Neuronal stem cell (in vitro differentiated cells): ENCODE results near the gene L3MBTL4.

Experiments used
- DNase-seq: peaks from one replicate; pipeline ENCODE4 v3.0.0-alpha.2; 2013; ENCODE audit warnings: low spot score
- H2AFZ ChIP-seq: one replicate; pipeline ENCODE4 v1.6.1; 2013; ENCODE audit warnings: mild to moderate bottlenecking, low read length, inconsistent platforms
- H2AK5ac ChIP-seq: 2 replicates; pipeline ENCODE4 v1.6.1; 2013; ENCODE audit warnings: low read depth, mild to moderate bottlenecking, inconsistent platforms, low read length, moderate library complexity, mixed read lengths
- H2BK120ac ChIP-seq: 2 replicates; pipeline ENCODE4 v1.6.1; 2013; ENCODE audit warnings: low read depth, mild to moderate bottlenecking, inconsistent platforms, low read length, moderate library complexity, mixed read lengths
- H2BK12ac ChIP-seq: one replicate; pipeline ENCODE4 v1.6.1; 2013; ENCODE audit warnings: low read length, inconsistent platforms
- H2BK15ac ChIP-seq: 2 replicates; pipeline ENCODE4 v1.6.1; 2013; ENCODE audit warnings: mild to moderate bottlenecking, low read length, inconsistent platforms, mixed read lengths
- H2BK5ac ChIP-seq: one replicate; pipeline ENCODE4 v1.6.1; 2013; ENCODE audit warnings: inconsistent platforms, mild to moderate bottlenecking, low read length, moderate library complexity
- H3K14ac ChIP-seq: one replicate; pipeline ENCODE4 v1.6.1; 2013; ENCODE audit warnings: low read length, inconsistent platforms
- H3K18ac ChIP-seq: 2 replicates; pipeline ENCODE4 v1.6.1; 2013; ENCODE audit warnings: low read length, inconsistent platforms
- H3K23ac ChIP-seq: 2 replicates; pipeline ENCODE4 v1.6.1; 2013; ENCODE audit warnings: low read depth, mild to moderate bottlenecking, mixed read lengths, low read length, inconsistent platforms; ENCODE audit not compliant: poor library complexity
- H3K27ac ChIP-seq: replicated peaks from 3 replicates; pipeline ENCODE4 v1.5.1; 2013; ENCODE audit warnings: low read length, inconsistent platforms
- H3K27me3 ChIP-seq, 3 experiments: 2 replicates each; pipeline ENCODE4 v1.6.1; 2013; ENCODE audit warnings: low read length in 3 of 3, mild to moderate bottlenecking in 2 of 3, inconsistent platforms in 1 of 3, low read depth in 1 of 3, mixed read lengths in 1 of 3, moderate library complexity in 1 of 3; ENCODE audit not compliant: control insufficient read depth in 3 of 3, insufficient read depth in 3 of 3
- H3K36me3 ChIP-seq, 2 donors: replicated peaks in 1 of 2; 2 replicates each; pipeline ENCODE4 v1.6.1; 2013; ENCODE audit warnings: low read length in 2 of 2; ENCODE audit not compliant: control insufficient read depth in 2 of 2, insufficient read depth in 2 of 2
- H3K4ac ChIP-seq: 2 replicates; pipeline ENCODE4 v1.6.1; 2013; ENCODE audit warnings: inconsistent platforms, mild to moderate bottlenecking, low read length, moderate library complexity
- H3K4me1 ChIP-seq, 2 donors: 1 replicate in 1 of 2; 2 replicates in 1 of 2; pipeline ENCODE4 v1.6.1; 2013; ENCODE audit warnings: low read length in 2 of 2, low read depth in 1 of 2; ENCODE audit not compliant: control insufficient read depth in 2 of 2, insufficient read depth in 1 of 2
- H3K4me2 ChIP-seq: one replicate; pipeline ENCODE4 v1.6.1; 2013; ENCODE audit warnings: mild to moderate bottlenecking, low read length, inconsistent platforms; ENCODE audit not compliant: insufficient read depth, poor library complexity, severe bottlenecking
- H3K4me3 ChIP-seq, 2 donors: 2 replicates each; pipeline ENCODE4 v1.5.1; 2013; ENCODE audit warnings: low read length in 2 of 2, mild to moderate bottlenecking in 2 of 2, inconsistent platforms in 1 of 2, moderate library complexity in 1 of 2
- H3K79me1 ChIP-seq: one replicate; pipeline ENCODE4 v1.6.1; 2013; ENCODE audit warnings: low read depth, mild to moderate bottlenecking, inconsistent platforms, low read length, moderate library complexity
- H3K9ac ChIP-seq: one replicate; pipeline ENCODE4 v1.6.1; 2013; ENCODE audit warnings: mild to moderate bottlenecking, low read depth, low read length, inconsistent platforms; ENCODE audit not compliant: poor library complexity
- H3K9me3 ChIP-seq, 2 donors: replicated peaks in 1 of 2; 2 replicates each; pipeline versions ENCODE3 to v1.6.1; 2013; ENCODE audit warnings: low read length in 2 of 2, mild to moderate bottlenecking in 2 of 2, inconsistent platforms in 1 of 2, low read depth in 1 of 2, mixed read lengths in 1 of 2, moderate library complexity in 1 of 2; ENCODE audit not compliant: control insufficient read depth in 2 of 2, insufficient read depth in 1 of 2
- H4K8ac ChIP-seq: one replicate; pipeline ENCODE4 v1.6.1; 2013; ENCODE audit warnings: low read depth, mild to moderate bottlenecking, inconsistent platforms, low read length, moderate library complexity
- H4K91ac ChIP-seq: one replicate; pipeline ENCODE4 v1.6.1; 2013; ENCODE audit warnings: low read length, low read depth, mild to moderate bottlenecking, inconsistent platforms; ENCODE audit not compliant: poor library complexity
- WGBS, 2 donors: extraction: QIAGEN DNeasy Blood & Tissue Kit; methylation state at CpG; one replicate each; pipeline ENCODE4 v1.1.7; 2013; ENCODE audit warnings: missing lambda C conversion rate in 2 of 2, mixed read lengths in 1 of 2; ENCODE audit not compliant: insufficient read length in 2 of 2, insufficient replicate concordance in 1 of 2; ENCODE audit errors: extremely low coverage in 2 of 2; 5-methylcytosine and 5-hydroxymethylcytosine counted together

Gene L3MBTL4

DNA sequence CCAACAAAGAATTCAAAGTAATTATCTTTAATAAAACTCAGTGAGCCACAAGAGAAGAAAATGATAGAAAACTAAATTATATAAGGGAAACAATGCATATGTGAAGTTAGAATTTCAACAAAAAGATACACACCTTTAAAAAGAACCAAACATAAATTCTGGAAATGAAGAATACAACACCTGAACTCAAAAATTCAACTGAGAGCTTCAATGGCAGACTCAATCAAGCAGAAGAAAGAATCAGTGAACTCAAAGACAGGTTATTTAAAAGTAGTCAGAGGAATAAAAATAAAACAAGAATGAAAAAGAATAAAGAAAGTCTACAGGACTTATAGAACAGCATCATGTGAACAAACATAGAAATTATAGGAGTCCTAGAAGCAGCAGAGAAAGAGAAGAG lies 73.4 kb downstream of the L3MBTL4 start:
- no peak overlapping the region for H2AFZ ChIP-seq
- H3K9me3 ChIP-seq: no peaks in the 10 kb centered on the region
- no peak overlapping the region for H3K4me2 ChIP-seq
- H3K79me1 ChIP-seq: no peaks in the 10 kb centered on the region
- no peak overlapping the region for H4K91ac ChIP-seq
- no peak overlapping the region for H2BK120ac ChIP-seq
- no peak for DNase-seq
- H3K27ac ChIP-seq: no peak overlapping the region
- no peak overlapping the region for H2AK5ac ChIP-seq
- no peak overlapping the region for H4K8ac ChIP-seq
- no peaks in the 10 kb centered on the region for H3K36me3 ChIP-seq
- no peaks in the 10 kb centered on the region for H3K27me3 ChIP-seq
- no peak overlapping the region for H3K4ac ChIP-seq
- H2BK15ac ChIP-seq: no peak overlapping the region
- no peak overlapping the region for H3K23ac ChIP-seq
- no peak overlapping the region for H2BK12ac ChIP-seq
- no peaks in the 10 kb centered on the region for H3K4me1 ChIP-seq
- H3K18ac ChIP-seq: no peak overlapping the region
- H2BK5ac ChIP-seq: no peak overlapping the region
- H3K4me3 ChIP-seq: no peak overlapping the region
- no peak overlapping the region for H3K9ac ChIP-seq
- no peak overlapping the region for H3K14ac ChIP-seq

DNA sequence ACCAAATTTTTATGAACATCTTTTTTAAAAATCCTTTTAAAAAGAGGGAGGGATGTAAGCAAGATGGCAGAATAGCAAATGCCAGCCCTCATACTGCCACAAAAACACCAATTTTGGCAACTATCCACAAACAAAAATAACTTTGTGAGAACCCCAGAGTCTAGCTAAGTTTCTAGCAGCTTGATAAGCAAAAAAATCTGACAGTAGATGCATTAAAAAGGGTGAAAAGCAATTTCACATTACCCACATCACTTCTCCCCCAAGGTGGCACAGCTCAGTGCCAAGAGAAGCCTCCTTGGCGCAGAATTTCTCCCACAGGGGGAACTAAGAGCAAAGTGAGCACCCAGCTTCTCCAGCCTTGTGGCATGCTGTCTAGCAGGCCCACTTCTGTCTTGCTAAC lies 74.6 kb downstream of the L3MBTL4 start:
- H2BK15ac ChIP-seq: no peak overlapping the region
- DNase-seq: no peak
- no peak overlapping the region for H3K23ac ChIP-seq
- H3K27ac ChIP-seq: no peak overlapping the region
- H3K4ac ChIP-seq: no peak overlapping the region
- no peak overlapping the region for H3K4me3 ChIP-seq
- no peak overlapping the region for H2BK12ac ChIP-seq
- no peaks in the 10 kb centered on the region for H3K79me1 ChIP-seq
- H3K9me3 ChIP-seq: no peaks in the 10 kb centered on the region
- no peaks in the 10 kb centered on the region for H3K36me3 ChIP-seq
- H4K91ac ChIP-seq: no peak overlapping the region
- H2BK120ac ChIP-seq: no peak overlapping the region
- H2AK5ac ChIP-seq: no peak overlapping the region
- H3K9ac ChIP-seq: no peak overlapping the region
- no peaks in the 10 kb centered on the region for H3K4me1 ChIP-seq
- H3K27me3 ChIP-seq: no peaks in the 10 kb centered on the region
- H3K14ac ChIP-seq: no peak overlapping the region
- no peak overlapping the region for H2BK5ac ChIP-seq
- H4K8ac ChIP-seq: no peak overlapping the region
- no peak overlapping the region for H3K18ac ChIP-seq
- no peak overlapping the region for H2AFZ ChIP-seq
- no peak overlapping the region for H3K4me2 ChIP-seq
- no CpG with 5 or more reads among the region's 1 CpG for WGBS, 2 donors

DNA sequence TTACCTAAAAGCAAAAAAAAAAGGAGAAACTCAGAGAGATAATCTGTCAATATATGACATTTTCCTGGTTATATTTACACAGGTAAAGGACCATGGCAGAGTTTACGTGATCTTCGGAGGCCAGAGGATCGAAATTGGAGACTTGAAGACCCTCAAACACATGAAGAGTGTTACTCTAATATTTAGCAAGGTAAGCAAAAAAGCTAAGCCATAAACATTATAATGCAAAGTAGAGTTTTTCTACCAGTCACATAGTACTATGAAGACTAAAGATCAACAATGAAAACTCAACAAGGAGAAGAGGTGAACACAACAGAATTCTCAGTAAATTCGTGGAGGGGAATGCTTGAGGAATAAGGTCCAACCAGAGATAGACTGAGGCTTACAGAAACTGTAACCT lies 78.5 kb downstream of the L3MBTL4 start:
- no peaks in the 10 kb centered on the region for H3K27me3 ChIP-seq
- H3K79me1 ChIP-seq: no peaks in the 10 kb centered on the region
- no peak overlapping the region for H4K91ac ChIP-seq
- DNase-seq: no peak
- H2AFZ ChIP-seq: no peak overlapping the region
- H3K4me3 ChIP-seq: no peak overlapping the region
- no peak overlapping the region for H2BK5ac ChIP-seq
- no CpG with 5 or more reads among the region's 4 CpGs for WGBS, 2 donors
- H4K8ac ChIP-seq: no peak overlapping the region
- no peak overlapping the region for H2BK15ac ChIP-seq
- H2BK120ac ChIP-seq: no peak overlapping the region
- H3K4ac ChIP-seq: no peak overlapping the region
- H2AK5ac ChIP-seq: no peak overlapping the region
- H3K14ac ChIP-seq: no peak overlapping the region
- H3K23ac ChIP-seq: no peak overlapping the region
- no peaks in the 10 kb centered on the region for H3K9me3 ChIP-seq
- no peak overlapping the region for H3K27ac ChIP-seq
- no peak overlapping the region for H3K18ac ChIP-seq
- H3K4me2 ChIP-seq: no peak overlapping the region
- H3K36me3 ChIP-seq: no peaks in the 10 kb centered on the region
- no peak overlapping the region for H2BK12ac ChIP-seq
- H3K9ac ChIP-seq: no peak overlapping the region
- H3K4me1 ChIP-seq: no peaks in the 10 kb centered on the region

DNA sequence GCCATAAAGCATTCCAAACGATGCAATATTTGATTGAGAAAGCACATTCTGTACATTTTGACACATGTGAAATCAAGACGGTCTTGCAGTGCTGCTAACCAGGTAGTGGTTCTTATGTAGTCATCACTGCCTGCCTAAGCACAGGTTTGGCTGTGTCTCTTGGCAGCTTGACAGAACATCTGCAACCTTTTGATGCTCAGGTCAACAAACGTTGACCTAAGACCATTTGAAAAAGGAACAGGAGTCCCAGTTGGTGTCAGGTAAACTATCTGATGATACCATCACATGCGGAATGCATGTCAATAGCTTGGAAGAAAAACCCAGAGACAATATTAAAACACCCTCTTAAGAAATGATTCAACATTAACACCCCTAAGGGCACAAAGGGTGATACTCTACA lies 80.7 kb downstream of the L3MBTL4 start:
- Histone ChIP-seq H2AFZ (no peak overlapping the region), H3K4ac (no peak overlapping the region), H3K36me3 (no peaks in the 10 kb centered on the region), H3K4me2 (no peak overlapping the region), H3K27ac (no peak overlapping the region), H3K4me1 (no peaks in the 10 kb centered on the region), H3K9me3 (no peaks in the 10 kb centered on the region), H4K91ac (no peak overlapping the region), H3K4me3 (no peak overlapping the region), H3K27me3 (no peaks in the 10 kb centered on the region), H3K79me1 (no peaks in the 10 kb centered on the region), H3K9ac (no peak overlapping the region), H2BK5ac (no peak overlapping the region), H2BK120ac (no peak overlapping the region), H2BK12ac (no peak overlapping the region), H3K18ac (no peak overlapping the region), H2BK15ac (no peak overlapping the region), H3K14ac (no peak overlapping the region), H4K8ac (no peak overlapping the region), H2AK5ac (no peak overlapping the region), H3K23ac (no peak overlapping the region)
- no CpG with 5 or more reads among the region's 4 CpGs for WGBS, 2 donors
- DNase-seq: no peak
